ENCODE data around the gene ANKRD6. TPM values are rescaled to one million over a fixed set of nuclear protein-coding genes. Genes with fewer than 3 reads are reported as not detected.

ANKRD6 gene
- total RNA-seq, 1 donor = 15.3 TPM

DNA sequence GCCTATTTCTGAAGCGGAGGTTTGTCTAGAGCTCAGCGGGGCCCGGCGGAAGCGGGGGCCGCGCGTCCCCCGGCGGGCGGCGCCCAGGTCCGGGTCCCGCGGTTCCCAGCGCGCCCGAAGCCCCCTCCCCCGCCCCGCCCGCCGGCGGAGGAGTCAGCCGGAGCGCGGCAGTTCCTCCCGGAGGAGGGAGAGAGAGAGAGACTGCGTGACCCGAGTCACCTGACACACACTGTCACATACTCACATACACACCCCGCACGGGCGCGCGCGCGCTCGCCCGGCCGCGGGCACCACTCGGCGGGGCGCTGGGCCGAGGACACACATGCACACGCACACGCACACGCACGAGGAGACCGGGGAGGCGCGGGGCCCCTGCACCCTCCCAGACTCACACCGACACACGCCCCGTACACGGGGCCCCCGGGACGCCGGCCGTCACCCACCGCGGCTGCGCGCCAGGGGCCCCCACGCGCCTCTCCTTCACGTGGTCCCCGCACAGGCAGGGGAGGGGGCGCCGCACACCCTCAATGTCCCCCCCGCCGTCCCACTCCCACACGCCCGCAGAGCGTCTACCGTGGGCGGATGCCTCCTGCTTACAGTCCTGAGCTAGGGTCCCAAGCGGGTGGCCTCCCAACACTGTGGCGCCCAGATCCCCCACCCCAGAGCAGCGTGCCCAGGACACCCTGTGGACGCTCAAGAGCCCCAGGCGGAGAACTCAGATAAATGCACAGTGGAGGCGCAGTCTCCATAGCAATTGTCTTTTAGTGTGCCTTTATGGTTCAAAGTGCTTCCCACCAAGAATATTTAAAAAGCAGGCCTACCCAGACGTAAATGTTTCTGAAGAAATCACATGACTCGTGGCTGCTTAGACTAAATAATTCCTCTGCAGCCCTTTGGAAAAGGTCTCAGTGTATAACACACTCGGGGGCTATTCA is 20.6 kb upstream of the ANKRD6 start, which contains the start of gene RRAGD:
TSS of gene RRAGD (minus strand) at position 203 of the 935 bp plus-strand sequence. CDS start 280 bp downstream, outside the sequence.
- peak; percentile 35 to 83 (median 80) for DNase-seq (ENCODE audit: low read depth in 2 of 3, low spot score in 2 of 3)

DNA sequence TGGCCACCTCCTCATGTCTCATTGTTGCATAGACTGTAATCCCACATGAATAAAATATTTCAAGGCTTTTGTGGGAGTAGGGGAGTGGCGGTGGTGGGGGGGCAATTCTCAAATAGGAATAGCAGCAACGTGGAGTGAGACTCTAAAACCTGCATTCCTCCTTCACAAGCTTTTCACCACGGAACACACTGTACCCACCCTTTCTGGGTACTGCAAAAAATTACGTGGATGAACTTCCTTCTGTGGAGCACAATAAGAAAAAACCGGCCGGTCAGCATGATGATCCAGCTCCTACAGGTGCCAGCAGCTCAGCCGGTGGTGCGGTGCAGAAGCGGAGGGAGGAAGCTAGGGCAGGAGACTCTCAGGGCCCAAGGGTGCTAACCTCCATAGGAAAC is 19.9 kb upstream of the ANKRD6 start:
- DNase-seq (ENCODE audit: low read depth in 2 of 3, low spot score in 2 of 3) = peak in 1 of 3 donors; percentile 6

DNA sequence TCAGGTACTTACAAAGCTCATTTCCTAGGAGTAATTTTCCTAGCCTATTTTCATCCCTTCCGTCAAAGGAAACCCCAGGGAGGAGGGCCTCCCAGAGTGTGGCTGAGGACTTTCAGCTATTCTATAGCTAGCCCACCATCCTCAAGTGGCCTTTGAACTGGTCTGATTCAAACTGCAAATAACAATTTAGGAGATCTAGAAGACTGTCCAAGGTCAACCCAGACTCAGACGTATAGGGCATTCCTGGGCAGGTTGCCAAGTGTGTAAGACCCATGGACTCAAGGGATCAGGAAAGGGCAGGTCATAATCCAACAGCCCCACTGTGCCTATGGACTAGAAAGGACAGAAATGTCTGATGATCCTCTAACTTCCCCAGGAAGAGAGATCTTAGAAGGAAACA is 18.7 kb upstream of the ANKRD6 start:
- no peak for DNase-seq (ENCODE audit: low read depth in 2 of 3, low spot score in 2 of 3)

DNA sequence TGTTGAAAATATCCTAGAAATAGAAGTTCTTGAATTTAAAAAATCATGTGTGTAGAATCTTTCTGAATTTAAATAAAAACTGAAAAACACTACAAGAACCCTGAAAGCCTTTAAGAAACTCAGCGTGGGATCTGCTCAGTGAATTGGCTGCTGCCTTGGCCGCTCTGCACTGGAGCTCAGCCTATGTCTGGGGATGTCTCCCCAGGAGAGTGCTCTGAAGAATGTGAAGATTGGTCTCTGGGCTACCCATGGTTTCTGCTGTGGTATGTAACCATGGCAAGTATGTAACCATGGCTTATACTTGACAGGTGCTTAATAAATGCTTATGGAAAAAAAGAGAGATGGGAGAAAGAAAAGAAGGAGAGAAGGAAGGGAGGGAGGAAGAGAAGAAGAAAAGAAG is 17.8 kb upstream of the ANKRD6 start:
- no peak for DNase-seq (ENCODE audit: low read depth in 2 of 3, low spot score in 2 of 3)

DNA sequence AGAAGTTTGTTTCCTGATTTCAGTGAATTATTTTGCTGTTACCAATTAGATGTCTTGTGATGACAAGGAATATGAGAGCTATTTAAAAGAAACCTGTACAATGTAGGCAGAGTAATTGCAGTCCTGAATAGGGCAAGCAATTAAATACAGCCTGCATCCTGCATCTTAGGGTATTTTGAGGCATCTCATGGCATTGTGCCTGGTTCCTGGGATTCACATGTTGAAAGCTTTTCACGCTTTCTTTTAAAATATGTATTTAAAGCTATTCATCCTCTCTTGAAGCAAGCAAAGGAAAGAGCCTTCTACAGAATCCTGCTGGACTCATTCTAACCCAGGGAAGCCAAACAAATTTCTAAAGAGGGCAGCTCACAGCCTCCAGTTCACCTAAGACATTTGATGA is 16.2 kb upstream of the ANKRD6 start:
- DNase-seq (ENCODE audit: low read depth in 2 of 3, low spot score in 2 of 3) = no peak

DNA sequence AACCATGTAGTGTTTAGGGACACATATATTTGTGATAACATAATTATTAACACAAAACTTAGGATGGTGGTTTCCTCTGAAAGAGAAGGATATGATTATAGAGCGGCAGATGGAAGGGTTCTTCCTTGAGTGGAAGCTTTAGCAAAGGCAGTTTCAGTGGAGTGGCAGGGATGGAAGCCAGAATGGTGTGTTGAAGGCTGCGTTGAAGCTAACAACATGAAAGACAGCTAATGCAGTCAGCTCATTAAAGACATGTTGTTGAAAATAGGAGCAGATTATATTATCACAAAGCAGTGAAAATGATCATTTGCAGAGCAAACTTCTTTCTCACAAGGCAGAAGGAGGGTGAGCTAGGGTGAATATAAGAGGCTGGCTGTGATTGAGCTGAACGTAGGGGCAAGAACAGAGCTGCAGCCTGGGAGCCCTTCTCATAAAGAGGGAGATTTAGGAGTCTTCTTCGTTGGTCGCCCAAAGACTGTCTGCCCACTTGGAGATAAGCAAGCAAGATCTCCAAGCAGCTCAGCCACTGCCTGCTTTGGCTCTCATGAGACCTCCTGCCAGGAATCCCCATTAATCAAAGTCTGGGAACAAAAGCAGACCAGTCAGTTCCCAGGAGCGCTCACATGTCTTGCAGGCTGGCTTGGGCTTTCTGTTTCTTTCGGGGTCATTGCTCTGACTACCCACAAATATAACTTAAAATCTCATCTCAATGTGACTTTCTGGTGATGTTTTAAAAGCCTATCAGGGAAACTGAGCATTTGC is 2.6 kb upstream of the ANKRD6 start:
- no peak for DNase-seq (ENCODE audit: low read depth in 2 of 3, low spot score in 2 of 3)

DNA sequence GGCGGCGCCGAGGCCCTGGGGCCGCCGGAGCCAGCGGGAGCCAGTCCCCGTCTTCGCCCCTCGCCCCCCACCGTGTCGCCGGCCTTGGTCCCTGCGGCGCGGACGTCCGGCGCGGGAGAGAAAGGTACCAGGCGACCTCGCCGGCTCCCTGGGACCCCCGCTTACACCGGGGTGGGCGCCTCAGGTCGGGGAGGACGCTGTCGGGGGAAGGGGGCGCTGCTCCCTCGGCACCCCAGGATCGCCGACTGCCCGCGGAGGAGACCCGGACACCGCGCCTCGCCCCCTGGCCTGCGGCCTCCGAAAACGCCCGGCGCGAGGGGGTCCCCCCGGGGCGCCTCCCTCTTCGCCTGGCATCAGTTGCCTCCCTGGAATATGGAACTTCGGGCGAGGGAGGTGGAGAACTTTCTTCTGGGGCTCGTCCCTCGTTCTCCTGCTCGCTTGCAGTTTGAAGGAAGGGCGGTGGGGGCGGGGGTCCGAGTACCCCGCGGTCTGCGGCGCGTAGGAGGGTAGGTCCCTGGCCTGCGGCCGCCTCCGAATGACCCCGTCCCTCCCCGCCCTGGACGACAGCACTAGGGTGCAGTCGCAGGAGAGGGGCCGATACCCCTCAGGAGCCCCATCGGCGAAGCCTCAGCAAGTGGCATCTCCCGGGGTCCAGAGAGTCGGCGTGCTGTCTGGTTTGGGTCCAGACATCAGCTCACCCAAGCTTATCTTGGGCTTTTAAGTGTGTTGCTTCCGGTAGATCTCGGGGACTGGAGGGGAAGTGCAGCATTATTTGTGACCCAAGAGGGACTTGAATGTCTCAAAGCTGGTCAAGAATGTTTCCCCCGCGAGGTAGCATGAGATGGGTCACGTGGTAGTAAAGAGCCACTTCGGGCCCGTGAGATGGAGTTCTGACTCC is 549 bp downstream of the ANKRD6 start:
- peak in 2 of 3 donors; percentile 35 to 46 for DNase-seq (ENCODE audit: low read depth in 2 of 3, low spot score in 2 of 3)

DNA sequence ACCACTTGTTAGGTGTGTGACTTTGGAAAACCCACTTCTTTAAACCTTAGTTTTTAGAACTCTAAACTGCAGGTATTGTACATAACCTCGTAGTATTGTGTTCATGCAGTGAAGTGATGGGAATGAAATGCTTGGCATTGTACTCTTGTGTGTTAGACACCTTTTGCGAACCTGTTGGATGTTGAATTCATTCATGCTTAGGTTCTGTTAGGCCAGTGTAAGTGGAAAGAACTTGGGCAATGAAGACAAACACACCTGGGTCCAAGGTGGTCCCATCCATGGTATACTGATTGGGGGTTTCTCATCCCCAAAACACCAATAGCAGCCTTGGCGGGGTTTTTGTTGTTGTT is 1.2 kb downstream of the ANKRD6 start:
- DNase-seq (ENCODE audit: low read depth in 2 of 3, low spot score in 2 of 3) = no peak

DNA sequence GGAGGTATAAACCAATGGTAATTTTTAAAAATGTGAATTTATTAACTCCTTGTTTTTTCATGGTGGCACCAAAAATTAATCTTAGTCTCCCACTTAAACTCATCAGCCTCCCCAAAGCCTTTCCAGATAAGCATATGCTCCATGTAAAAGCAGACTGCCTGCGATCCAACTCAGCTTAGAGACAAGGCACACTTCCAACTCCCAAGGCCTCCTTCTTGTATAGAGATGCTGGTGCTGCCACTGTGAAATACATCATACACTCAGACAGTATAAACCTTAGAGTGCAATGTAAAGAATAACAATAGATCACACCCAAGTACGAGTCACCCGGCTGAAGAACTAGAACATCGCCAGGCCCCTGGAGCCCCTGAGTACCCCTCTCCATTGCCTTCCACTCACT is 2.0 kb downstream of the ANKRD6 start:
- no peak for DNase-seq (ENCODE audit: low read depth in 2 of 3, low spot score in 2 of 3)

DNA sequence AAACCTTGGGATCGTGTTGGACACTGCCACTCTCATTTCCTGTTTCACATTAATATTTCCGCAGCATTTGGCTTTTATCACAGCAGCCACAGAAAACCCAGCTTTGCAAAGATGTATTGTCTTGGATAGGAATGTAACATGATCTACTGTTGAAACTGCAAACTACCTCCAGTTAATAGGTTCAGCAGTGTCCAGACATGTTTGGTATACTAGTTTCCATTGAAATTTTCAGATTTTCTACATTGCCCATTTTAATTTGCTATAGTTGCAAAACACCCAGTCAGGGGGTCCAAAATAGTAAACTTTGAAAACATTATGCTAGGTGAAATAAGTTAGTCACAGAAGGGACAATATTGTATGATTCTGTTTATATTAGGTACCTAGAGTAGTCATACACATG is 3.3 kb downstream of the ANKRD6 start:
- DNase-seq (ENCODE audit: low read depth in 2 of 3, low spot score in 2 of 3) = no peak

DNA sequence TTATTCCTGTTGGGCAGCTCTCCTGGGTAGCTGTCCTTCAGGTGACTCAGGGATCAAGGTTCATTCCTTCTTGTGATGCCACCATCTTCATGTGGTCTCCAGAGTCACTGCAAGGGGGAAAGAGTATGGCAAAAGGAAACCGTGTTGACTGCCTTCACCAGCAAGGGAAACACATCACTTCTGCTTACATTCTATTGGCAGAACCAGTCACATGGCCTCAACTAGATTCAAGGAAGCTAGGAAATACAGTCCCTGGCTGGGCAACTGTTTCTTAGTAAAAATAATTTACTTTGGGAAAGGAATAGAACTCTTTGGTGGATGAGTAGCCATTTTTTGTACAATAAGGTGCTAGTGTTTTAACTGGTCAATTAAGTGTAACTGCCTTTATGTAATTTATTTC is 5.3 kb downstream of the ANKRD6 start:
- DNase-seq (ENCODE audit: low read depth in 2 of 3, low spot score in 2 of 3) = no peak

DNA sequence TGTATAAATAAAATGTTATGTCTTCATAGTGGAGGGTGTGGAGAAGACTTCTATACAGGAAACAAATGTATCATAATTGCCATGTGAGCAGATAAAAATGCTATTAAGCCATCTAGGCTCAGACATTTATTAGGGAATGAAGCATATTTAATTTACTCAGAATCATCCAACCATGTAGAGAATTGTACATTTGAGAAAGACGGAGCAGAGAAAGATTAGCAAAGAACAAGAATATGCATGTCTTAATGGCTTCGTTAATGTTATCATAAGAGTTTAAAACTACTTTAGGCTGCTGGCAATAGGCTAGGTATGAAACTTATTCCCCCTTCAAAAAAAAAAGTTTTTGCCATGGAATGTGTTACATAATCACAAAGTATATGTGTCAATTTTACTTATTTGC is 6.1 kb downstream of the ANKRD6 start:
- no peak for DNase-seq (ENCODE audit: low read depth in 2 of 3, low spot score in 2 of 3)

DNA sequence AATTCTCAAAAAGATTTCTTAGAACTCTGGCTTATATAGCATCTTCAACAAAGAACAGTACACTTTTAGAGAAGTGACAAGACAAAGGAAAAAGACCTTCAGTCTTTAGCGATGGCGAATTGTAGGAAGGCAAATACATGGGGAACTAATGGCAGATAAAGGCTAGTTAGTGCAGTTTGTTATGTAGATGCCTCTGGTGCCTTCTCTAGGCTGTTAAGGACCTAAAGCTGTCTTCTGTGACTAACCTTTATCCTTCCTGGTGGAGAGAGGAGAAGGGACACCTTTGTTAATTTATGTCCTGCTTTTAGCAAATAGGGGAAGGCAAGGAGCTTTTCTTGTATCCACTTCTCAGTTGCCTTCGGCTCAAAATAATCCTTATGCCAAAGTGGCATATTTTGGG is 7.2 kb downstream of the ANKRD6 start:
- DNase-seq (ENCODE audit: low read depth in 2 of 3, low spot score in 2 of 3) = no peak

DNA sequence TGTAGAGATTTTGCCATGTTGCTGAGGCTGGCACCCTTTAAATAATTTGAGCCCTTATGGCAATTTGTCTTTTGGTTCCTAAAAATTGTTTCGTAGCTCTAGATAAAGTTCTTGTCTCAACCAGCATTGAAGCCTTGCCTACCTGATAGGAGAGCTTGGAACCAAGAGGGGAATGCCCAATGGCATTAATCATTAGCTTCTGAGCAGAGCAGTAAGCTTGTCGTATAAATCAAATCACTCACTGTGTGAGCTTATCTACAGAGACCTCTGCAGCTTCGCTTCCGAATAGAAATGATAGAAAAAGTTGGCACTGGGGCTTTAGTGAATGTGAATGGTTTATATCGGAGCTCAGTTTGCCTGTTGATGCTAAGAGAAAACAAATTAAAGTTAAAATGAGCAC is 10.7 kb downstream of the ANKRD6 start:
- DNase-seq (ENCODE audit: low read depth in 2 of 3, low spot score in 2 of 3) = peak in 2 of 3 donors; percentile 26 to 59

DNA sequence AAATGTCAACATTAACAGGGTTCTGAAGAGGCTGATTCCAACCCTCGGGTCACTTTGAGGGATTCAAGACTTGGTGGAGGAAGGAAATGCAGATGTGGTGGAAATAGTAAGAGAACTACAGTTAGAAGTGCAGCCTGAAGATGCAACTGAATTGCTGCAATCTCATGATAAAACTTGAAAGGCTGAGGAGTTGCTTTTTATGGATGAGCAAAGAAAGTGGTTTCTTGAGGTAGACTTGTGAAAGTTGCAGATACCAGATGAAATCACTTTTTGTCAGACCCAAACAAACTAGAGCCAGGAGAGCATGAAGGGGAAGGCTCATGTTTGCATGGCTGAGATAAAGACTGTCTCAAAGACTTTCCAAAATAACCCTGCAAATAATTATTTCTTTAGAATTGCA is 16.2 kb downstream of the ANKRD6 start:
- DNase-seq (ENCODE audit: low read depth in 2 of 3, low spot score in 2 of 3) = no peak

DNA sequence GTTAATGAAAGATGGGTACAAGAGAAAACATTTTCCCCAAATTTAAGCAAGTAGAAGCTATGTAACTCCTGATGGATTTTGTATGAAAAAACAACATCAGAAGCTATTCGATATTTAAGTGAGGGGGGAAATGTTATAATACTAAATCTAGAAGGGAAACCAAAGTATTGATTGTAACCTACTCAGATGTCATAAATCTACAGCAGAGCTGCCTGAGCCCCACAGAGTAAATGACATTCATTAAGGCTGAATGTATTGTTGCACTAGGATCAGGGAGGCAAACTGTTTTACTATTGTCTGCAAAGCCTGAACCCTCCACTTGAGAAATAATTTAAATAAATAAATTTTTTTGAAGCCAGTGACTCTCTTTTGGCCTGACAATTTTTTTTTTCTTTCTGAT is 19.3 kb downstream of the ANKRD6 start:
- DNase-seq (ENCODE audit: low read depth in 2 of 3, low spot score in 2 of 3) = no peak

DNA sequence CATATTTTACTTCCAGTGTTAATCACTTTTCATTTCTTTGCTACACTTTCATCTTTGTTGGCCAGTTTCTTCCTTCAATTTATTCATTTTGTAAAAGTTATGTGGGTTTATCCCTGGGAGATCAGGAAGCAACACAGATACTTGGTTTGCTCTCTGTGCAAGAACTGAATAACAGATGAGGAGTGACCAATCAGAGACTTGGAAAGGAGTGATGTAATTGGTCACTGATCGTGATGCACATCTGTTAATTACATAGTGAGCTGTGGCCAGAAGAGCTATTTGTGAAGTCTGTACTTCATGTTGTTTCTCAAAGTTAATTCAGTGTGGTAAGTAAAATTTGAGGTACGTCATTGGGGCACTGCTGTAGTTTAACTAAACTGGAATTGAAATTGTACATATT is 21.3 kb downstream of the ANKRD6 start:
- no peak for DNase-seq (ENCODE audit: low read depth in 2 of 3, low spot score in 2 of 3)

DNA sequence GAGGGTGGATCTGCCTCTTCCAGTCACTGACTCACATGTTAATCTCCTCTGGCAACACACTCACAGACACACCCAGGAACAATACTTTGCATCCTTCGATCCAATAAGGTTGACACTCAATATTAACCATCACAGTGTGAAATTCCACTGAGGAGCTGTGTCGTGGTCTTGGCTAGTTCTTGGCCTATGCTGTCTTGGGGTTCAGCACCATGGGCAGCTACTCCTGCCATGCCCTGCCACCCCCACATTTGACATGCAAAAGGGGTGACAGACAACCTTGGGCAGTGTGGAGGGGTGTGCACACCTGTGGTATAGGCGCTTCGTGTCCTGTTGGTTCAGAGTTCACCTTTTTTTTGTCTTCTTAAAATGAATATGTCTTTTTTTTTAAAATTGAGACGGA is 25.8 kb downstream of the ANKRD6 start:
- DNase-seq (ENCODE audit: low read depth in 2 of 3, low spot score in 2 of 3) = no peak

DNA sequence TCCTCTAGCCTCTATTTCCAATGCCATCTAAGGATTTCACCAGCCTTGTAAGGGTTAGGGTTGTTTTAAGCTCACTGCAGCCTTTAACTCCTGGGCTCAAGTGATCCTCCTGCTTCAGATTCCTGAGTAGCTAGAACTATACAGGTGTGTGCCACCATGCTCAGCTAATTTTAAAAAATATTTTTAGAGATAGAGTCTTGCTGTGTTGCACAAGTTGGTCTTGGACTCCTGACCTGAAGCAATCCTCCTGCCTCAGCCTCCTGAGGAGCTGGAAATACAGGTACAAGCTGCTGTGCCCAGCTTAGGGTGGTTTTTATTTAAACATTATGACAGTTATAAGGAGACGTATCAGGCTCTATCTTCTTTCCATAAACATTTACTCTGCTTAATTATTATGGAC is 26.5 kb downstream of the ANKRD6 start:
- no peak for DNase-seq (ENCODE audit: low read depth in 2 of 3, low spot score in 2 of 3)

DNA sequence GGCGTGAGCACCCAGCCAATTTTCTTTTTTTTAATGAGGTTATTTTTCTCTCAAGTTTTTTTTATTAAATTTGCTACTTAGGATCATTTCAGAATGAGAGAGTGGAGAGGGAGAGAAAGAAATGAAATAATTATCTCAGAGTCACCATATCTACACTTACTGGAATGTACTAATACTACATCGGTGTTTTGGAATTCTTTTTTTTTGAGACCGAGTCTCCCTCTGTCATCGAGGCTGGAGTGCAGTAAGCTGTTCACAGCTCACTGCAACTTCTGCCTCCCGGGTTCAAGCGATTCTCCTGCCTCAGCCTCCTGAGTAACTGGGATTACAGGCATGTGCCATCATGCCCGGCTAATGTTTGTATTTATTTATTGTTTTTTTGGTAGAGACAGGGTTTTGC is 27.8 kb downstream of the ANKRD6 start:
- DNase-seq (ENCODE audit: low read depth in 2 of 3, low spot score in 2 of 3) = no peak

DNA sequence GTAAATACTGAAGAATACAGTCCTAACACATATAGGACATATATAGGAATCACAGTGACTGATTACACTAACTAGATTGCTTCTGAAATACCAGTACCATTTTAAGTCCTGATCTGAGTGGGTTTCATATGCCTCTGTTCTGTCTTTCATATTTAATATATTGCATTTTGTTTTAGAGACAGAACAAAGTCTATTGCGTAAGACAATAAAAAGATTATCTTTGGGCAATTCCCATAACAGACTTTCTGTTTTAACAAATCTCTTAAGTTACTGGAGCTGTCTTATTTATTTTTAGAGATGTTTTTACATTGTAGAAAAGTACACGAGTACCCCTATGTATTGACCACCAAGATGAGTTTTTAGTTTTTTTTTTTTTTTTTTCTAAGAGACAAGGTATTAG is 29.6 kb downstream of the ANKRD6 start:
- DNase-seq (ENCODE audit: low read depth in 2 of 3, low spot score in 2 of 3) = no peak
